Activated CD8-positive, alpha-beta T cell treated with anti-CD3 and anti-CD28 coated beads, Interleukin-2, amount 10 ng/mL, durations not matched to agents 7 days and 5 days (primary cell): ENCODE data around the gene WNT8A. TPM values are rescaled to one million over a fixed set of nuclear protein-coding genes. Genes with fewer than 3 reads are reported as not detected.

Experiments used
- total RNA-seq, 2 experiments: library from RNA; stranded (reverse); gene quantifications; one replicate each; pipeline ENCODE4 v1.2.3, GENCODE V29; 2021

WNT8A gene
- total RNA-seq, 2 experiments from 2014 or later = not detected

Other genes with a start within 250 kb of the WNT8A start
- not detected for gene MYOT, start 216.2 kb upstream of the WNT8A start, total RNA-seq
- gene PKD2L2, start 194.6 kb upstream of the WNT8A start, total RNA-seq = not detected
- 10 to 100 TPM; 37.7 to 39.7 TPM for gene FAM13B, start 51.0 kb upstream of the WNT8A start, total RNA-seq
- not detected for gene NME5, start 55.4 kb downstream of the WNT8A start, total RNA-seq
- 10 to 100 TPM; 72.3 to 76.3 TPM for gene BRD8, start 94.6 kb downstream of the WNT8A start, total RNA-seq
- gene KIF20A, start 95.1 kb downstream of the WNT8A start, total RNA-seq = 10 to 100 TPM; 70.1 to 72.0 TPM
- 10 to 100 TPM; 34.1 to 36.6 TPM for gene CDC23, start 129.3 kb downstream of the WNT8A start, total RNA-seq
- gene GFRA3, start 190.6 kb downstream of the WNT8A start, total RNA-seq = under 1 TPM; 0.16 to 0.18 TPM
- gene CDC25C, start 247.8 kb downstream of the WNT8A start, total RNA-seq = 10 to 100 TPM; 15.0 to 18.3 TPM